SU-DHL-6 (cell line): ENCODE measurements around the gene ZNF837.

Experiments used
- H2AFZ ChIP-seq: fragments of 200-600 bp; sonication (generic); 2 replicates; pipeline ENCODE4 v1.6.1; 2014; ENCODE audit warnings: low read depth, mild to moderate bottlenecking, moderate library complexity, mixed read lengths, antibody characterized with exemption, low read length; ENCODE audit not compliant: severe bottlenecking
- H3F3A ChIP-seq: fragments of 200-600 bp; shearing (Covaris generic); 2 replicates; pipeline ENCODE4 v1.6.0; 2016; ENCODE audit warnings: antibody characterized with exemption, mild to moderate bottlenecking; ENCODE audit not compliant: insufficient read depth
- H3K27ac ChIP-seq: fragments of 200-600 bp; sonication (generic); 2 replicates; pipeline ENCODE4 v1.5.1; 2016; ENCODE audit warnings: low read depth, mild to moderate bottlenecking, low read length, moderate library complexity, mixed read lengths
- H3K27me3 ChIP-seq: fragments of 200-600 bp; sonication (generic), shearing (Covaris generic); 2 replicates; pipeline ENCODE4 v1.6.0; 2014; ENCODE audit warnings: mild to moderate bottlenecking, low read length
- H3K36me3 ChIP-seq: fragments of 200-600 bp; sonication (generic); 2 replicates; pipeline ENCODE4 v1.6.1; 2014; ENCODE audit warnings: mild to moderate bottlenecking, low read length, mixed read lengths
- H3K4me2 ChIP-seq: fragments of 300-600, 200-600 bp; shearing (Covaris generic), sonication (generic); 2 replicates; pipeline ENCODE4 v1.6.0; 2014; ENCODE audit warnings: low read length, low read depth, mild to moderate bottlenecking; ENCODE audit not compliant: poor library complexity, severe bottlenecking
- H3K4me3 ChIP-seq: fragments of 200-600 bp; sonication (generic); 2 replicates; pipeline ENCODE4 v1.5.1; 2014; ENCODE audit warnings: antibody characterized with exemption, low read length, mild to moderate bottlenecking, mixed read lengths; ENCODE audit not compliant: insufficient read depth, poor library complexity, severe bottlenecking
- H3K79me2 ChIP-seq: fragments of 200-600 bp; sonication (generic); 2 replicates; pipeline ENCODE4 v1.6.1; 2014; ENCODE audit warnings: mild to moderate bottlenecking, low read length, moderate library complexity; ENCODE audit not compliant: insufficient read depth
- H3K9ac ChIP-seq: fragments of 200-600 bp; sonication (generic); 2 replicates; pipeline ENCODE4 v1.7.0; 2014; ENCODE audit warnings: mild to moderate bottlenecking, low read length
- H3K9me2 ChIP-seq: fragments of 200-600 bp; sonication (generic); replicated peaks from 2 replicates; pipeline ENCODE4 v1.6.1; 2014; ENCODE audit warnings: low read length; ENCODE audit not compliant: insufficient read depth
- H3K9me3 ChIP-seq: fragments of 200-600 bp; sonication (generic); 2 replicates; pipeline ENCODE4 v1.6.1; 2014; ENCODE audit warnings: low read length, mixed read lengths; ENCODE audit not compliant: insufficient read depth
- H4K20me1 ChIP-seq: fragments of 200-600 bp; sonication (generic); 2 replicates; pipeline ENCODE4 v1.6.1; 2014; ENCODE audit warnings: low read depth, mild to moderate bottlenecking, antibody characterized with exemption, low read length, moderate library complexity, mixed read lengths
- EZH2phosphoT487 ChIP-seq: fragments of 200-600 bp; sonication (generic), shearing (Covaris generic); conservative IDR thresholded peaks from 2 replicates; pipeline ENCODE4 v1.6.1; 2018; ENCODE audit warnings: mild to moderate bottlenecking, antibody characterized with exemption, low read length, moderate library complexity, mixed read lengths
- TF ChIP-seq, protein P1 (sequence below): fragments of 200-600 bp; sonication (generic); IDR thresholded peaks from one replicate; pipeline ENCODE4 v1.5.1; 2017; ENCODE audit warnings: antibody characterized with exemption, mild to moderate bottlenecking, low read length, moderate library complexity; ENCODE audit not compliant: insufficient read depth, poor library complexity, severe bottlenecking

ZNF837 gene

DNA sequence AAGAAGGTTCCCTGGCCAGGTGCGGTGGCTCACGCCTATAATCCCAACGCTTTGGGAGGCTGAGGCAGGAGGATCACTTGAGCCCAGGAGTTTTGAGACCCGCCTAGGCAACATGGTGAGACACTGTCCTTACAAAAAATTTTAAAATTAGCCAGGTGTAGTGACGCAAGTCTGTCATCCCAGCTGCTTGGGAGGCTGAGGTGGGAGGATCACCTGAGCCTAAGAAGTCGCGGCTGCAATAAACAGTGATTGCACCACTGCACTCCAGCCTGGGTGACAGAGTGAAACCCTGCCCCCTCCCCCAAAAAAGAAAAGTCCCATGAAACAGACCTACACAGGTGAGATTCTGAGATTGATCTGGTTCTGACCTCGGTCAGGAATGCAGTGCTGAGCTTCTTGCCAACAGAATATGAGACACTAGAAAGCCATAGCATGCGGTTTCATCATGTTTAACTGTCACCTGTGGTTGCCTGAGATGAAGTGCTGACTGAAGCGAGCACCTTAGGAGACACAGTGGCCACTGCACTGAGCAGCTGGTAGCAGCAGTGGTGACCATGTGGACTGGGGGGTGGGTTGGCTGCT lies 25.5 kb downstream of the ZNF837 start:
- H2AFZ ChIP-seq = no peak overlapping the region
- no peaks in the 10 kb centered on the region for H3K36me3 ChIP-seq
- H3K27ac ChIP-seq = no peak overlapping the region
- H3F3A ChIP-seq = 0 out of 2 replicates have a peak, but pooled peaks cover 5% of the 10 kb centered on the region
- no peaks in the 10 kb centered on the region for H3K27me3 ChIP-seq
- no peak overlapping the region for H3K4me2 ChIP-seq
- no peak overlapping the region for H3K9ac ChIP-seq
- H4K20me1 ChIP-seq = no peaks in the 10 kb centered on the region
- no peaks in the 10 kb centered on the region for H3K79me2 ChIP-seq
- H3K4me3 ChIP-seq = no peak overlapping the region
- TF ChIP-seq, protein P1, sequence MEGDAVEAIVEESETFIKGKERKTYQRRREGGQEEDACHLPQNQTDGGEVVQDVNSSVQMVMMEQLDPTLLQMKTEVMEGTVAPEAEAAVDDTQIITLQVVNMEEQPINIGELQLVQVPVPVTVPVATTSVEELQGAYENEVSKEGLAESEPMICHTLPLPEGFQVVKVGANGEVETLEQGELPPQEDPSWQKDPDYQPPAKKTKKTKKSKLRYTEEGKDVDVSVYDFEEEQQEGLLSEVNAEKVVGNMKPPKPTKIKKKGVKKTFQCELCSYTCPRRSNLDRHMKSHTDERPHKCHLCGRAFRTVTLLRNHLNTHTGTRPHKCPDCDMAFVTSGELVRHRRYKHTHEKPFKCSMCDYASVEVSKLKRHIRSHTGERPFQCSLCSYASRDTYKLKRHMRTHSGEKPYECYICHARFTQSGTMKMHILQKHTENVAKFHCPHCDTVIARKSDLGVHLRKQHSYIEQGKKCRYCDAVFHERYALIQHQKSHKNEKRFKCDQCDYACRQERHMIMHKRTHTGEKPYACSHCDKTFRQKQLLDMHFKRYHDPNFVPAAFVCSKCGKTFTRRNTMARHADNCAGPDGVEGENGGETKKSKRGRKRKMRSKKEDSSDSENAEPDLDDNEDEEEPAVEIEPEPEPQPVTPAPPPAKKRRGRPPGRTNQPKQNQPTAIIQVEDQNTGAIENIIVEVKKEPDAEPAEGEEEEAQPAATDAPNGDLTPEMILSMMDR = no peak
- no peak for TF ChIP-seq EZH2phosphoT487
- no peaks in the 10 kb centered on the region for H3K9me3 ChIP-seq
- no peaks in the 10 kb centered on the region for H3K9me2 ChIP-seq

DNA sequence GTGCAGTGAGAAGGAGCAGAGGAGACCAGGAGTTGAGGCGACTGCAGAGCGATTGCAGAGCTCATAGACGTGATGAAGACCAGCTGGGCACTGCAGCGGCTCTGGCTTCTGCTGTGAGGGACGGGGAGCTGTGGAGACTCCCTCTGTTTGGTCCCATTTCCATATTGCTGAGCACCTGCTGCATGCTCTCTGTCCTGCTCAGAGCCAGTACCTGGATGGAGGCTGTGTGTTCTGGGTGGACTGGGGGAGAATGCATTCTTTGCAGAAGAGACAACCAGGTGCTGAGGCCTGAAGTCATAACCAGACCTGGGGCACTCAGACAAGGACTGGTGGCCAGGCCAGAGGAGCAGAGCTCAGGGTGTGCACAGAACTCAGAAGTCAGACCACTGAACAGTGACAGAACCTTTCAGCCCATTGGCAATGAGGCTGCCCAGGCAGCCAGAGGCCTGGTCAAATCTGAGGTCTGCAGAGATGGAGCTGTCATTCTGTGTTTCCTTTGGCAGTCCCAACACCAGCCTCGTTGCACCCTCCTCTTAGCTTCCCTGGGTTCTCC lies 26.3 kb downstream of the ZNF837 start:
- no peaks in the 10 kb centered on the region for H3K79me2 ChIP-seq
- H4K20me1 ChIP-seq = no peaks in the 10 kb centered on the region
- no peaks in the 10 kb centered on the region for H3F3A ChIP-seq
- H2AFZ ChIP-seq = no peak overlapping the region
- H3K9me3 ChIP-seq = no peaks in the 10 kb centered on the region
- no peaks in the 10 kb centered on the region for H3K36me3 ChIP-seq
- no peak overlapping the region for H3K9ac ChIP-seq
- H3K4me2 ChIP-seq = no peak overlapping the region
- H3K27ac ChIP-seq = no peak overlapping the region
- no peaks in the 10 kb centered on the region for H3K27me3 ChIP-seq
- TF ChIP-seq, protein P1 = no peak
- TF ChIP-seq EZH2phosphoT487 = no peak
- H3K4me3 ChIP-seq = no peak overlapping the region
- H3K9me2 ChIP-seq = no peaks in the 10 kb centered on the region

DNA sequence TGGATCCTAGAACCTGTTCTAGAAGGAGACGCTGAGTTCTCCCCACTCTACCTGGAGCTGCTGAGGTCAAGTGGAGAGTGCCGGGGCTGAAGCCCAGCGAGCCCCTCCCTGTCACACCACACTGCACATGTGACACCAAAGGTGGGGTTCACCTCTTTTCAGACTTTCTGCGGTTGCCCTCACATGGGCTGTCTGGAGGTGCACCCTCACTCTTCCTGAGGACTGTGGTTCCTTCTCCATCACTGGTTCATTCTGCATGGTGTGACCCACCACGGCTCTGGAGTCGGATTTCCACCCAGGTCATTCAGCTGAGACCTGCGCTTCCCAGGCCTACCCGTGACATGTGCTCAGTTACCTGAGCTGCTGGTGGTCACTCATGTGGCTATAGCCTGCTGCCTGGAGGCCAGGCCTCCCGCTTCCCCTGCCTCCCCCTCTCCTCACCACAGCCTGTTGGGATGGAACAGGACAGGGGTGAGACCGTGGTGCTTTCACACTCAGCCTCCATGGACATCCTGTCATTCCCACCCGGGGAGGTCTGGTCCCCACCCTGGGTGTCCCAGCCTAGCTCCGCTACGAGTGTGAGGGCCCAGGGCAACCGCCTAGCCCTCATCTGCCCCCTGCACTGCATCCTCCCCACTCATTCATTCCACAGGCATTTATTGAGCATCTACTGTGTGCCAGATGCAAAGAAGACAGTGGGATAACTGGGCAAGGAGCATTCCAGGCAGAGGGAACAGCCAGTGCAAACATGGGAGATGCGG lies 26.9 kb downstream of the ZNF837 start:
- Histone ChIP-seq H4K20me1 (no peaks in the 10 kb centered on the region), H3K27me3 (no peaks in the 10 kb centered on the region), H2AFZ (no peak overlapping the region), H3K4me3 (no peak overlapping the region), H3K36me3 (no peaks in the 10 kb centered on the region), H3K9me3 (no peaks in the 10 kb centered on the region), H3K9ac (no peak overlapping the region), H3K9me2 (no peaks in the 10 kb centered on the region), H3K79me2 (no peaks in the 10 kb centered on the region), H3K27ac (no peak overlapping the region), H3K4me2 (no peak overlapping the region), H3F3A (no peaks in the 10 kb centered on the region)
- no peak for TF ChIP-seq EZH2phosphoT487
- TF ChIP-seq, protein P1 = no peak
